ENCODE data around the gene BTRC.

GRCh38 chr10:101355072-101355706 is 1.2 kb downstream of the BTRC start:
- TF ChIP-seq CTCF (IDR thresholded peaks at IDR 0.05) (no peak), POLR2A (IDR thresholded peaks at IDR 0.05) (no peak)

Measured in body of pancreas (tissue), 4 donors.